GM12872 (cell line): Measurements from ENCODE around the gene TSEN2.

ENCODE experiments used
- TF ChIP-seq, protein P1 (sequence below): IDR thresholded peaks from 3 replicates; pipeline ENCODE4 v1.5.1; 2011; ENCODE audit warnings: low read depth, mild to moderate bottlenecking, low read length, moderate library complexity; ENCODE audit not compliant: insufficient read depth

TSEN2 gene

DNA sequence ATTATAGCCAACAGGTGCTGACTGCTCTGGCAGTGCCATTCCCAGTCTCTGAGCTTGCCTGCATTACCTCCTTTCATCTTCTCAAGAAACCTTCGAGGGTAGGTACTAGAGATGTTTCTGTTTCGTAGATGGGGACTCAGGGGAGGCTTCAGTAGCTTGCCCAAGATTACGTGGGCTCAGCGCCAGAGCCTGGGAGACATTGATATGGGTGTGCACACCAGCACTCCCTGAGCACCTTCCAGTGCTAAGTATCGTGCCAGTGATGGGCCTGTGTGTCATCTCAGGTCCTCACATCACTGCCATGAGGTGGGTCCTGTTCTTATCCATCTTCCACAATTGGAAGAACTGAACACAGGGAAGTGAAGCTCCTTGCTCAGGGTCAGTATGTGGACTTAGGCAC, 15.2 kb downstream of the TSEN2 start:
- TF ChIP-seq, protein P1, sequence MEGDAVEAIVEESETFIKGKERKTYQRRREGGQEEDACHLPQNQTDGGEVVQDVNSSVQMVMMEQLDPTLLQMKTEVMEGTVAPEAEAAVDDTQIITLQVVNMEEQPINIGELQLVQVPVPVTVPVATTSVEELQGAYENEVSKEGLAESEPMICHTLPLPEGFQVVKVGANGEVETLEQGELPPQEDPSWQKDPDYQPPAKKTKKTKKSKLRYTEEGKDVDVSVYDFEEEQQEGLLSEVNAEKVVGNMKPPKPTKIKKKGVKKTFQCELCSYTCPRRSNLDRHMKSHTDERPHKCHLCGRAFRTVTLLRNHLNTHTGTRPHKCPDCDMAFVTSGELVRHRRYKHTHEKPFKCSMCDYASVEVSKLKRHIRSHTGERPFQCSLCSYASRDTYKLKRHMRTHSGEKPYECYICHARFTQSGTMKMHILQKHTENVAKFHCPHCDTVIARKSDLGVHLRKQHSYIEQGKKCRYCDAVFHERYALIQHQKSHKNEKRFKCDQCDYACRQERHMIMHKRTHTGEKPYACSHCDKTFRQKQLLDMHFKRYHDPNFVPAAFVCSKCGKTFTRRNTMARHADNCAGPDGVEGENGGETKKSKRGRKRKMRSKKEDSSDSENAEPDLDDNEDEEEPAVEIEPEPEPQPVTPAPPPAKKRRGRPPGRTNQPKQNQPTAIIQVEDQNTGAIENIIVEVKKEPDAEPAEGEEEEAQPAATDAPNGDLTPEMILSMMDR, result no peak

DNA sequence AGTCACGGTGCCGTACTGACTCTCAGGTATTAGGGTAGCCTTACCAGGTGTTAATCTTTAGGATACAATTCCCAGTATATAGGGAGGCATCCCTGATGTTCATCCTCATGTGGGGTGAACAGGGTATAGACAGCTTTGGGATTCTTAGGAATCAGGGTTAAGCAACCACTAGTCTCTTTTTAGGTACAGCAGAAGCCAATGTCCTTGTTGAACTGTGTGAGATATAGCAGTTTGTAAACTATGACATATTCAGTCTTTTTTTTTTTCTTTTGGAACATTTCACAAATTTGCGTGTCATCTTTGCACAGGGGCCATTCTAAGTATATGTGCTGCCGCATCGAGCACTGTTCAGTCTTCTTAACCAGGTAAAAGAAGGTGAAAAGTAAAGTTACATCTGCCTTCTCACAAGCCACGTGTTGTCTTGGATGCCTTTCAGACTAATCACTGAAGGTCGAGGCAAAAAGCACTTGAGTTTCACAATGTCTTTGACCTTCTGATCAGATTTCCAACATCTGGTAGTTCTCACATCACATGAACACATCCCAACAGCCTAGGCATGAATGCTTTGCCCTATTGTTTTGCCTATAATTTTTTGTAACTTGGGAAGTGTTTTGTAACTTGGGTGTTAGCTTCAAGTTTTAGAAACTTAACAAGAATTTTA, 17.2 kb downstream of the TSEN2 start:
- TF ChIP-seq, protein P1, result no peak

DNA sequence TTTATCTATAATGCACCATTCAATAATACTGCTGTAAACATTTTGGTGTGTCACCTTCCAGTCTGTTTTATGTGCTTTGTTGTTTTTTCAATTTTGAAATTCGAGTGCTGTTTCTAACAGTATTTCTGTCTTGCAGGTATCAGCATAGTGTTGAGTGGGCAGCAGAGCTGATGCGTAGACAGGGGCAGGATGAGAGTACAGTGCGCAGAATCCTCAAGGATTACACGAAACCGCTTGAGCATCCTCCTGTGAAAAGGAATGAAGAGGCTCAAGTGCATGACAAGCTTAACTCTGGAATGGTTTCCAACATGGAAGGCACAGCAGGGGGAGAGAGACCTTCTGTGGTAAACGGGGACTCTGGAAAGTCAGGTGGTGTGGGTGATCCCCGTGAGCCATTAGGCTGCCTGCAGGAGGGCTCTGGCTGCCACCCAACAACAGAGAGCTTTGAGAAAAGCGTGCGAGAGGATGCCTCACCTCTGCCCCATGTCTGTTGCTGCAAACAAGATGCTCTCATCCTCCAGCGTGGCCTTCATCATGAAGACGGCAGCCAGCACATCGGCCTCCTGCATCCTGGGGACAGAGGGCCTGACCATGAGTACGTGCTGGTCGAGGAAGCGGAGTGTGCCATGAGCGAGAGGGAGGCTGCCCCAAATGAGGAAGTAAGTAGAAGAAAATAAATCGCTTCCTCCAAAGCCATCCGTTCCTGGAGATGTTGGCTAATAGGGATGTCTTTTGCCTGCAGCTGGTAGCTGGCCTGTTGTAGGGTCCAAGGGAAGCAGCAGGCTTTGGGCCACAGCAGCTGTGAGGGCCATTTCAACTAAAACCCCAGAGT, 19.1 kb downstream of the TSEN2 start:
- TF ChIP-seq, protein P1, result no peak

DNA sequence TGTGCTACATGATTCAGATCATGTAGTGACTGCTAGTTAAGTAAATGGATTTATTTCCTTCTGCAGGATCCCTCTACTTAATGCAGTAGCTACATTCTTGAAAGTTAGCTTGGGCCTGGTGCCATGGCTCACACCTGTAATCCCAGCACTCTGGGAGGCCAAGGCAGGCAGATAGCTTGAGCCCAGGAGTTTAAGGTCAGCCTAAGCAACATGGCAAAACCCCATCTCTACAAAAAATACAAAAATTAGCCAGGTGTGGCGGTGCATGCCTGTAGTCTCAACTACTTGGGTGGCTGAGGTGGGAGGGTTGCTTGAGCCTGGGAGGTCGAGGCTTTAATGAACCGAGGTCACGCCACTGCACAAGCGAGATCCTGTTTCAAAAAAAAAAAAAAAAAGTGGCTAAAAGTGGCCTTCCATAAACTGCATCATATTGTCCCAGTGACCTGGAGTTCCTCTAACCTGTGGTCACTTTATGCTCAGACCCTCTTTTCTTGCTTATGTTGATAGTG, 22.0 kb downstream of the TSEN2 start:
- TF ChIP-seq, protein P1, result no peak

DNA sequence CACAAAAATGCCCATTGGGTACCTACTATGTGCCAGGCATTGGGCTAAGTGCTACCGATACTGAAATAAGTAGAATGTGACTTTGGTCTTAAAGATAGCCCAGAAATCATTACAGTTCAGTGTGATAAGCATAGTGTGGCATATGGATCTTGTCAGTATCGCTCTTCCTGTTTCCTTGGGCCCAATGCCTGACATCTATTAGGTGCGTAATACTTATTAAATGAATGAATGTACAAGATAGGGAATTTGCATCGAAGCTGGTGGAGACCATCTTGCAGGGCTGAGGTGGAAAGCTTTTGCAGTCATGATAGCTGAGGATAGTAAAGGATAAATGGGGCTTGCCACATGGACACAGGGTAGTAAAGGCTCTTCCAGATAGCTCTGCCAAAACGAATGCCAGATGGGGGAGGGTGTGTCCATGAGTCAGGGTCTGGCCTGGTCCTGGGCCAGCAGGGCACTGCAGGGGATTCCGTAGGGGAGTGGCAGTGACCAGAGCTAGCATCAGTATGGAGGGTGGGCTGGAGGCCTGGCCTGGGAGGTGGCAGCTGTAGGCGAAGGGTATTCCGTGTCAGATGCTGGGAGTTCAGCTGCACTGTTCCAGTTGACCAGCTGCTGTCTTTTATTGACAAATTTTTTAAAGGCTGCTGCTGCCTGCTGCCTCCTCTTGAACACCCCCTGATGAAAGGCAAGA, 23.5 kb downstream of the TSEN2 start:
- TF ChIP-seq, protein P1, result no peak

DNA sequence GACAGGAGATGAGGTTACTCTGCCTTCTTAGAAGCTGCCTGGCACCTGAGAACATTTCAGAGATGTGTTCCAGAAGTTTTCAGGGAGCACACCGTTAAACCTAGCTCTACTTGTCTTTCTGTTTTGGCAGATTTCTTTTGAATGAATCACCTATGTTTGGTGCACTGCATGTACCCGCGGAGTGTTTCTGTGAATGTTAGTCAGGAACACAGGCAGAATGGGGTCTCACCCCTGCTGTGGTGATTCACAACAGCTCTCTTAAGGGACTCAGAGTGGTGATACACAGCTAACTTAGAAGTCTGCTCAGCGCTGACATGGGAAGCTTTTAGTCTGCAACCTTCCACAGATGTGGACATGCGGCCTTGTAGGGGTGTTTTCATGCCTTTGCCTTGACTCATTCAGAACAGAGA, 24.0 kb downstream of the TSEN2 start:
- TF ChIP-seq, protein P1, result no peak

DNA sequence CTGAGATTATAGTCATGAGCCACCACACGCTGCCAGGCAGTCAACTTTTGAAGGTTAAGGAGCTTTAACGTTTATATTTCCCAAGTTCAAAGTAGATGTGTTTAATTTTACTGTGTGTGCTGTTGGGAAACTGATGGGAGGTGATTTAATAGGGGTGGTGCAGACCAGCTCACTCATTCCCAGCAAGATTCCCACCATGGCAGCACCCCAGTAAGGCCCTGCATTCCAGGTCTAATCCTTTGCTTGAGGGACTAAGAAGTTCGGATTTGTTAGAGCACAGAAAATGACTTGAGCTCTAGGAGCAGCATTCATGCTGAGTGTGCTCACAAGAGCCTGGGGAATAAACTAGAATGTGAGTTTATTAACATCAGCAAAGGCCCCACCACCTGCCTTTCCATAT, 25.2 kb downstream of the TSEN2 start:
- TF ChIP-seq, protein P1, result no peak
